WTC11 (cell line): Measurements from ENCODE around the gene SRRM2. TPM values are rescaled to one million over a fixed set of nuclear protein-coding genes. Genes with fewer than 3 reads are reported as not detected.

Experiments
- ATAC-seq: fragments of 200-7000 bp; cut with Tn5 transposase; 2 replicates; pipeline ENCODE4 v1.10.0; 2021; ENCODE audit warnings: mild to moderate bottlenecking, moderate library complexity
- CTCF ChIA-PET: fragments of 300-600 bp; sonication (Branson Sonifier 250); formaldehyde crosslinking; loops from one replicate; lab custom pipeline; 2021; ENCODE audit warnings: antibody characterized with exemption; lab: Charles Lee
- POLR2A ChIA-PET: fragments of 350-600 bp; sonication (Branson Sonifier 250); formaldehyde crosslinking; loops from one replicate; lab custom pipeline; 2021; ENCODE audit warnings: antibody characterized with exemption; lab: Charles Lee
- DNase-seq: peaks from one replicate; pipeline ENCODE4 v3.0.0; 2021; ENCODE audit warnings: low spot score
- H3K27ac Mint-ChIP-seq: 2 replicates; pipeline ENCODE4 v1.8.0; 2021; ENCODE audit warnings: mixed read lengths
- H3K27me3 Mint-ChIP-seq: 2 replicates; pipeline ENCODE4 v1.8.0; 2021; ENCODE audit warnings: low read depth, mild to moderate bottlenecking, moderate library complexity, mixed read lengths
- H3K36me3 Mint-ChIP-seq: 2 replicates; pipeline ENCODE4 v1.8.0; 2021; ENCODE audit warnings: mixed read lengths
- H3K4me1 Mint-ChIP-seq: 2 replicates; pipeline ENCODE4 v1.8.0; 2022; ENCODE audit warnings: mixed read lengths
- H3K4me3 Mint-ChIP-seq: 2 replicates; pipeline ENCODE4 v1.8.0; 2021; ENCODE audit warnings: mild to moderate bottlenecking, moderate library complexity, mixed read lengths
- H3K9me3 Mint-ChIP-seq: 2 replicates; pipeline ENCODE4 v1.8.0; 2021; ENCODE audit warnings: mixed read lengths
- CTCF ChIP-seq: fragments of 200-600 bp; IDR thresholded peaks from 2 replicates; pipeline ENCODE4 v1.8.0; 2022; ENCODE audit warnings: antibody characterized with exemption
- E2F4 ChIP-seq: sonication (generic); formaldehyde crosslinking; IDR thresholded peaks from 2 replicates; pipeline ENCODE4 v1.8.1; 2022; ENCODE audit warnings: low read depth, mild to moderate bottlenecking, moderate library complexity, missing genetic modification reagents, borderline replicate concordance
- E2F5 ChIP-seq: sonication (generic); formaldehyde crosslinking; IDR thresholded peaks from 2 replicates; pipeline ENCODE4 v1.8.1; 2022; ENCODE audit warnings: mild to moderate bottlenecking, moderate library complexity, missing genetic modification reagents
- MXD4 ChIP-seq: fragments of 250-450 bp; sonication (Bioruptor Pico); IDR thresholded peaks from 2 replicates; pipeline ENCODE4 v1.8.0; 2021; ENCODE audit warnings: mild to moderate bottlenecking, moderate library complexity, borderline replicate concordance
- MYBL2 ChIP-seq: sonication (generic); formaldehyde crosslinking; IDR thresholded peaks from 2 replicates; pipeline ENCODE4 v1.8.1; 2023; ENCODE audit warnings: mild to moderate bottlenecking, moderate library complexity, missing genetic modification reagents
- NFE2L1 ChIP-seq: sonication (generic); formaldehyde crosslinking; IDR thresholded peaks from 2 replicates; pipeline ENCODE4 v1.8.1; 2023; ENCODE audit warnings: missing genetic modification reagents
- SP1 ChIP-seq: sonication (generic); formaldehyde crosslinking; conservative IDR thresholded peaks from 2 replicates; pipeline ENCODE4 v1.8.1; 2022; ENCODE audit warnings: missing genetic modification reagents
- TP53 ChIP-seq: sonication (generic); formaldehyde crosslinking; IDR thresholded peaks from 2 replicates; pipeline ENCODE4 v1.8.1; 2023; ENCODE audit warnings: mild to moderate bottlenecking, missing genetic modification reagents
- USF2 ChIP-seq: sonication (generic); formaldehyde crosslinking; IDR thresholded peaks from 2 replicates; pipeline ENCODE4 v1.8.1; 2023; ENCODE audit warnings: mild to moderate bottlenecking, missing genetic modification reagents, moderate library complexity
- ZNF138 ChIP-seq: sonication (generic); formaldehyde crosslinking; conservative IDR thresholded peaks from 2 replicates; pipeline ENCODE4 v1.8.1; 2022; ENCODE audit warnings: mild to moderate bottlenecking, moderate library complexity, missing genetic modification reagents
- ZNF263 ChIP-seq: sonication (generic); formaldehyde crosslinking; IDR thresholded peaks from 2 replicates; pipeline ENCODE4 v1.8.1; 2022; ENCODE audit warnings: low read depth, mild to moderate bottlenecking, moderate library complexity, missing genetic modification reagents
- ZNF396 ChIP-seq: fragments of 250-450 bp; sonication (Bioruptor Pico); IDR thresholded peaks from 2 replicates; pipeline ENCODE4 v1.8.0; 2021; ENCODE audit warnings: mild to moderate bottlenecking, moderate library complexity, borderline replicate concordance
- ZNF425 ChIP-seq: fragments of 250-450 bp; sonication (Bioruptor Pico); conservative IDR thresholded peaks from 2 replicates; pipeline ENCODE4 v1.9.0; 2021; ENCODE audit warnings: mild to moderate bottlenecking
- total RNA-seq: library from RNA; stranded (reverse); gene quantifications from 3 replicates; pipeline ENCODE4 v1.2.3, GENCODE V29; 2021
- TF ChIP-seq, protein P1 (sequence below): sonication (generic); formaldehyde crosslinking; IDR thresholded peaks from 2 replicates; pipeline ENCODE4 v1.8.1; 2023; ENCODE audit warnings: mild to moderate bottlenecking, moderate library complexity, missing genetic modification reagents
- TF ChIP-seq, protein P2 (sequence below): sonication (generic); formaldehyde crosslinking; IDR thresholded peaks from 2 replicates; pipeline ENCODE4 v1.8.1; 2022; ENCODE audit warnings: mild to moderate bottlenecking, missing genetic modification reagents, moderate library complexity, borderline replicate concordance
- TF ChIP-seq, protein P3 (sequence below): fragments of 250-450 bp; sonication (Bioruptor Pico); IDR thresholded peaks from 2 replicates; pipeline ENCODE4 v1.9.0; 2021; ENCODE audit warnings: moderate library complexity, mild to moderate bottlenecking, inconsistent platforms, borderline replicate concordance
- TF ChIP-seq, protein P4 (sequence below): sonication (generic); formaldehyde crosslinking; IDR thresholded peaks from 2 replicates; pipeline ENCODE4 v1.8.0; 2022; ENCODE audit warnings: mild to moderate bottlenecking, missing genetic modification reagents

The SRRM2 gene
- total RNA-seq, 1 experiment from 2014 or later: 823 TPM

DNA sequence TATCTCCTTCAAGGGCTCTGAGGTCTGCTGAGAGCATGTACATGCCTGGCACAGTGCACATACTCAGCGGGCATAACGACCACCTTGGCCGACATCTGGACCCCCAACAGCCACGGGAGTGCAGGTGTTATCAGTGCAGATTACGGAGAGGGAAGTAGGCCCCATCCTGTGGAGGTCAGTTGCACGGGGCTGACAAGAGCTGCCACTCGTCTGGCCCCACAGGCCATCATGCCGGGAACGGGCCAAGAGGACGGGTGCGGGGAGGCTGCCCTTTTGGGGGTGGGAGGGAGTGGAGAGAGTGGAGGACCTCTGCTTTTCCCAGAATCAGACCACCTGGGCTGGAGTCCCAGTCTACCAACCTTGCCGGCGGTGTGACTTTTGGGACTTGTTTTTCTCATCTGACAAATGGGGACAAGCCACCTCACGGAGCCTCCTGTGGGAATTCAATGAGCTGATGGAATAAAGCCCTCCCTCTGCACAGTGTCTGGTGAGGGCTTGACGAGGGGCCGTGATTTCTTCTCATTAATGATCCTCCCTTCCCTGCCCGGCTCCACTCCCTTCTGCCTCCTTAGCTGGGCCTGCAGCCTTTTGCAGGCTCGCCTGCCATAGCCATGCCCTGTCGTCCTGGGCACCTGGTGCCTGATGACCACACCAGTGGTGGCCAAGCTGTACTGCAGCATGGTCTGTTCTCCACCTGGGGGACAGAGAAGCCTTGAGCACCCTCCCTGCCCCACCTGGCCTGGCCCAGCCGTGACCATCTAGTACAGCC, 30.3 kb downstream of the SRRM2 start (continued):
- no peak for TF ChIP-seq ZNF425 (CRISPR knock-in tag)
- TF ChIP-seq, protein P1, sequence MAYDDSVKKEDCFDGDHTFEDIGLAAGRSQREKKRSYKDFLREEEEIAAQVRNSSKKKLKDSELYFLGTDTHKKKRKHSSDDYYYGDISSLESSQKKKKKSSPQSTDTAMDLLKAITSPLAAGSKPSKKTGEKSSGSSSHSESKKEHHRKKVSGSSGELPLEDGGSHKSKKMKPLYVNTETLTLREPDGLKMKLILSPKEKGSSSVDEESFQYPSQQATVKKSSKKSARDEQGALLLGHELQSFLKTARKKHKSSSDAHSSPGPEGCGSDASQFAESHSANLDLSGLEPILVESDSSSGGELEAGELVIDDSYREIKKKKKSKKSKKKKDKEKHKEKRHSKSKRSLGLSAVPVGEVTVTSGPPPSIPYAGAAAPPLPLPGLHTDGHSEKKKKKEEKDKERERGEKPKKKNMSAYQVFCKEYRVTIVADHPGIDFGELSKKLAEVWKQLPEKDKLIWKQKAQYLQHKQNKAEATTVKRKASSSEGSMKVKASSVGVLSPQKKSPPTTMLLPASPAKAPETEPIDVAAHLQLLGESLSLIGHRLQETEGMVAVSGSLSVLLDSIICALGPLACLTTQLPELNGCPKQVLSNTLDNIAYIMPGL (CRISPR knock-in tag): no peak
- no peak for TF ChIP-seq MYBL2 (CRISPR knock-in tag)
- no peak for TF ChIP-seq ZNF396 (CRISPR knock-in tag)
- TF ChIP-seq TP53: no peak
- TF ChIP-seq, protein P2, sequence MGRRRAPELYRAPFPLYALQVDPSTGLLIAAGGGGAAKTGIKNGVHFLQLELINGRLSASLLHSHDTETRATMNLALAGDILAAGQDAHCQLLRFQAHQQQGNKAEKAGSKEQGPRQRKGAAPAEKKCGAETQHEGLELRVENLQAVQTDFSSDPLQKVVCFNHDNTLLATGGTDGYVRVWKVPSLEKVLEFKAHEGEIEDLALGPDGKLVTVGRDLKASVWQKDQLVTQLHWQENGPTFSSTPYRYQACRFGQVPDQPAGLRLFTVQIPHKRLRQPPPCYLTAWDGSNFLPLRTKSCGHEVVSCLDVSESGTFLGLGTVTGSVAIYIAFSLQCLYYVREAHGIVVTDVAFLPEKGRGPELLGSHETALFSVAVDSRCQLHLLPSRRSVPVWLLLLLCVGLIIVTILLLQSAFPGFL (CRISPR knock-in tag): no peak
- no peak for TF ChIP-seq MXD4 (CRISPR knock-in tag)
- no peak for TF ChIP-seq NFE2L1 (CRISPR knock-in tag)
- TF ChIP-seq, all 79 proteins: peak for 0

- H3K9me3 Mint-ChIP-seq: no peaks in the 10 kb centered on the region
- CTCF ChIA-PET: interaction anchor here (1.0 to 2.7 kb wide), 6 partner anchors 14 to 143 kb away, joined by 3 to 18 read pairs (median 4); partner anchors contain the start of genes FLYWCH2, PRSS21 and PRSS41
- peaks cover 11% of the 10 kb centered on the region for H3K4me1 Mint-ChIP-seq
These were observed 31.3 kb downstream of the SRRM2 start for GRCh38 chr16:2783581-2784357.

GRCh38 chr16:2784358-2785100, 32.1 kb downstream of the SRRM2 start:
- peaks cover 35% of the 10 kb centered on the region for H3K27me3 Mint-ChIP-seq
- CTCF ChIA-PET: interaction anchor here (0.9 to 2.7 kb wide), 5 partner anchors 14 to 142 kb away, joined by 3 to 18 read pairs (median 3); partner anchors contain the start of genes FLYWCH2, PRSS21 and PRSS41
- peak overlapping the region; percentile 69 for H3K4me3 Mint-ChIP-seq
- POLR2A ChIA-PET: no interaction called here
- H3K36me3 Mint-ChIP-seq: no peaks in the 10 kb centered on the region
- no peaks in the 10 kb centered on the region for H3K9me3 Mint-ChIP-seq
- ATAC-seq (peak; percentile 12; the same call in 1 of the 2 replicates), DNase-seq (no peak)
- H3K27ac Mint-ChIP-seq: no peak overlapping the region
- H3K4me1 Mint-ChIP-seq: peaks cover 8% of the 10 kb centered on the region
- TF ChIP-seq, protein P3, sequence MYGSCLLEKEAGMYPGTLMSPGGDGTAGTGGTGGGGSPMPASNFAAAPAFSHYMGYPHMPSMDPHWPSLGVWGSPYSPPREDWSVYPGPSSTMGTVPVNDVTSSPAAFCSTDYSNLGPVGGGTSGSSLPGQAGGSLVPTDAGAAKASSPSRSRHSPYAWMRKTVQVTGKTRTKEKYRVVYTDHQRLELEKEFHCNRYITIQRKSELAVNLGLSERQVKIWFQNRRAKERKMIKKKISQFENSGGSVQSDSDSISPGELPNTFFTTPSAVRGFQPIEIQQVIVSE (CRISPR knock-in tag): no peak
- TF ChIP-seq CTCF (no peak), E2F4 (no peak), ZNF263 (CRISPR knock-in tag) (no peak), USF2 (CRISPR knock-in tag) (no peak), E2F5 (CRISPR knock-in tag) (no peak)
- TF ChIP-seq, protein P4, sequence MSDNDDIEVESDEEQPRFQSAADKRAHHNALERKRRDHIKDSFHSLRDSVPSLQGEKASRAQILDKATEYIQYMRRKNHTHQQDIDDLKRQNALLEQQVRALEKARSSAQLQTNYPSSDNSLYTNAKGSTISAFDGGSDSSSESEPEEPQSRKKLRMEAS (CRISPR knock-in tag): no peak

More at GRCh38 chr16:2783581-2784357, 31.3 kb downstream of the SRRM2 start:
- no peak for TF ChIP-seq SP1 (CRISPR knock-in tag)
- no peak for TF ChIP-seq ZNF138 (CRISPR knock-in tag)
- Mint-ChIP-seq H3K4me3 (peak overlapping the region; percentile 20; the same call in 1 of the 2 replicates), H3K27ac (no peak overlapping the region), H3K36me3 (no peaks in the 10 kb centered on the region), H3K27me3 (peaks cover 35% of the 10 kb centered on the region)
- no peak for ATAC-seq
- peak; percentile 10 for DNase-seq
- POLR2A ChIA-PET: interaction anchor here (1.0 kb wide), 1 partner anchor 122 kb away, joined by 3 read pairs; no protein-coding TSS in a partner anchor
